ENCODE results near the gene RNF212. TPM values are rescaled to one million over a fixed set of nuclear protein-coding genes. Genes with fewer than 3 reads are reported as not detected.
"Not testable (repeated sequence)": the region's sequence is repeated elsewhere in the genome, so short reads cannot be mapped to it uniquely, and the experiment has no call there.

Gene RNF212
- total and polyA plus RNA-seq, 2 donors (not counting 3 experiments of a cell fraction or from before 2014, with no cell fraction given) = 2.3 to 2.8 TPM

- CTCF ChIA-PET; H3K4me3 ChIP-seq (replicated peaks in 1 of 3; ENCODE audit: insufficient read depth in 1 of 3, low read depth in 1 of 3, low read length in 3 of 3); H3K4me2 ChIP-seq (ENCODE audit: insufficient read depth, low read length); H4K20me1 ChIP-seq (replicated peaks; ENCODE audit: control insufficient read depth, extremely low read depth, insufficient read depth, low read length); FAIRE-seq; H3K4me1 ChIP-seq (ENCODE audit: control insufficient read depth, extremely low read depth, insufficient read depth, low read length); BruUV-seq (replicated peaks); dilution Hi-C loops (cut with MboI; ENCODE audit: extremely low pct_ligation_motif_present, low sequenced_read_pairs); H3K9me3 ChIP-seq (replicated peaks; ENCODE audit: control insufficient read depth, insufficient read depth, low read length); H3K9me1 ChIP-seq (replicated peaks; ENCODE audit: control insufficient read depth, extremely low read depth, insufficient read depth, low read length); H2AFZ ChIP-seq (ENCODE audit: low read depth, low read length); H3K27ac ChIP-seq (ENCODE audit: insufficient read depth, low read depth, low read length); H3K79me2 ChIP-seq (ENCODE audit: control insufficient read depth, insufficient read depth, low read length); DNase-seq (ENCODE audit: low read depth, low spot score); intact Hi-C loops (cut with micrococcal nuclease); H3K36me3 ChIP-seq (ENCODE audit: control insufficient read depth in 2 of 2, extremely low read depth in 1 of 2, insufficient read depth in 2 of 2, low read length in 2 of 2); H3K9ac ChIP-seq (replicated peaks; ENCODE audit: extremely low read depth, insufficient read depth, low read length): not testable (repeated sequence)
- POLR2A ChIA-PET = interaction anchor here (0.7 kb wide), 1 partner anchor 9 kb away, joined by 3 read pairs; no protein-coding TSS in a partner anchor
- peaks cover 18 to 21% of the 10 kb centered on the region in 2 experiments for H3K27me3 ChIP-seq (ENCODE audit: control insufficient read depth in 2 of 2, insufficient read depth in 2 of 2, low read length in 2 of 2)
Measured at GRCh38 chr4:1054696-1055242, 58.6 kb downstream of the RNF212 start.

- H3K27me3 ChIP-seq (ENCODE audit: control insufficient read depth in 2 of 2, insufficient read depth in 2 of 2, low read length in 2 of 2) = peaks cover 16 to 21% of the 10 kb centered on the region in 2 experiments
- H3K4me1 ChIP-seq (ENCODE audit: control insufficient read depth, extremely low read depth, insufficient read depth, low read length); H2AFZ ChIP-seq (ENCODE audit: low read depth, low read length); intact Hi-C loops (cut with micrococcal nuclease); CTCF ChIA-PET; POLR2A ChIA-PET; FAIRE-seq; H3K4me3 ChIP-seq (replicated peaks in 1 of 3; ENCODE audit: insufficient read depth in 1 of 3, low read depth in 1 of 3, low read length in 3 of 3); H3K9me3 ChIP-seq (replicated peaks; ENCODE audit: control insufficient read depth, insufficient read depth, low read length); H3K79me2 ChIP-seq (ENCODE audit: control insufficient read depth, insufficient read depth, low read length); H3K9ac ChIP-seq (replicated peaks; ENCODE audit: extremely low read depth, insufficient read depth, low read length); H4K20me1 ChIP-seq (replicated peaks; ENCODE audit: control insufficient read depth, extremely low read depth, insufficient read depth, low read length); H3K9me1 ChIP-seq (replicated peaks; ENCODE audit: control insufficient read depth, extremely low read depth, insufficient read depth, low read length); dilution Hi-C loops (cut with MboI; ENCODE audit: extremely low pct_ligation_motif_present, low sequenced_read_pairs); H3K36me3 ChIP-seq (ENCODE audit: control insufficient read depth in 2 of 2, extremely low read depth in 1 of 2, insufficient read depth in 2 of 2, low read length in 2 of 2); H3K27ac ChIP-seq (ENCODE audit: insufficient read depth, low read depth, low read length); DNase-seq (ENCODE audit: low read depth, low spot score); H3K4me2 ChIP-seq (ENCODE audit: insufficient read depth, low read length); BruUV-seq (replicated peaks): not testable (repeated sequence)
Measured at GRCh38 chr4:1053891-1054290, 59.5 kb downstream of the RNF212 start.
